ENCODE results near the gene TTC1.

The TTC1 gene

GRCh38 chr5:160018945-160019625, 10.1 kb downstream of the TTC1 start:
- H3K4me3 ChIP-seq (ENCODE audit: low read depth, low read length) = no peak overlapping the region
- POLR2A ChIA-PET = interaction anchor here (0.7 kb wide), 1 partner anchor 546 kb away, joined by 4 read pairs; no protein-coding TSS in a partner anchor
- DNase-seq (ENCODE audit: low read depth, low spot score) = no peak
- no peak for TF ChIP-seq CTCF (IDR thresholded peaks at IDR 0.05; ENCODE audit: insufficient read depth, low read length, missing control alignments)
- CTCF ChIA-PET = interaction anchor here (1.2 to 12.9 kb wide), 6 partner anchors 8 to 375 kb away, joined by 3 to 390 read pairs (median 37); partner anchors contain the start of gene FAM200C

- no peak overlapping the region for H3K4me3 ChIP-seq (ENCODE audit: low read depth, low read length)
- POLR2A ChIA-PET = interaction anchor here (1.0 kb wide), 1 partner anchor 399 kb away, joined by 3 read pairs; no protein-coding TSS in a partner anchor
- CTCF ChIA-PET = interaction anchor here (0.8 to 12.9 kb wide), 8 partner anchors 10 to 374 kb away, joined by 3 to 390 read pairs (median 26); partner anchors contain the start of genes C1QTNF2 and FAM200C
- no peak for DNase-seq (ENCODE audit: low read depth, low spot score)
- no peak for TF ChIP-seq CTCF (IDR thresholded peaks at IDR 0.05; ENCODE audit: insufficient read depth, low read length, missing control alignments)
These were observed 11.4 kb downstream of the TTC1 start for GRCh38 chr5:160020266-160020770.

- no peak for TF ChIP-seq CTCF (IDR thresholded peaks at IDR 0.05; ENCODE audit: insufficient read depth, low read length, missing control alignments)
- CTCF ChIA-PET = interaction anchor here (0.7 to 12.9 kb wide), 32 partner anchors 8 to 577 kb away, joined by 3 to 390 read pairs (median 8); partner anchors contain the start of genes C1QTNF2, CCNJL, FAM200C and TTC1
- H3K4me3 ChIP-seq (ENCODE audit: low read depth, low read length) = no peak overlapping the region
- POLR2A ChIA-PET = no interaction called here
- no peak for DNase-seq (ENCODE audit: low read depth, low spot score)
These were observed 12.0 kb downstream of the TTC1 start for GRCh38 chr5:160020964-160021363.

- no peak for DNase-seq (ENCODE audit: low read depth, low spot score)
- ChIA-PET CTCF (interaction anchor here (0.6 to 12.9 kb wide), 63 partner anchors 9 to 735 kb away, joined by 3 to 390 read pairs (median 5); partner anchors contain the start of genes C1QTNF2, CCNJL, FAM200C and SLU7), POLR2A (interaction anchor here (0.6 kb wide), 1 partner anchor 369 kb away, joined by 3 read pairs; no protein-coding TSS in a partner anchor)
- peak; percentile 52 for TF ChIP-seq CTCF (IDR thresholded peaks at IDR 0.05; ENCODE audit: insufficient read depth, low read length, missing control alignments)
- no peak overlapping the region for H3K4me3 ChIP-seq (ENCODE audit: low read depth, low read length)
These were observed 13.0 kb downstream of the TTC1 start for GRCh38 chr5:160021831-160022446.

GRCh38 chr5:160023007-160023907, 14.3 kb downstream of the TTC1 start:
- no peak for TF ChIP-seq CTCF (IDR thresholded peaks at IDR 0.05; ENCODE audit: insufficient read depth, low read length, missing control alignments)
- no peak for DNase-seq (ENCODE audit: low read depth, low spot score)
- no peak overlapping the region for H3K4me3 ChIP-seq (ENCODE audit: low read depth, low read length)
- ChIA-PET POLR2A (no interaction called here), CTCF (interaction anchor here (1.2 to 12.9 kb wide), 11 partner anchors 10 to 576 kb away, joined by 3 to 390 read pairs (median 8); partner anchors contain the start of genes C1QTNF2 and FAM200C)

Data from AG04449 (cell line).